HG03571 (cell line): ENCODE measurements around the gene DNTTIP2.
"Not testable (repeated sequence)": the region's sequence is repeated elsewhere in the genome, so short reads cannot be mapped to it uniquely, and the experiment has no call there.

Experiments used
- ATAC-seq: cut with Tn5 transposase; IDR thresholded peaks from one replicate; pipeline ENCODE4 v1.9.1; 2021; ENCODE audit not compliant: unreplicated experiment

Gene DNTTIP2

GRCh38 chr1:93842750-93843500 lies 36.1 kb downstream of the DNTTIP2 start:
- no peak for ATAC-seq

GRCh38 chr1:93841771-93842170 lies 37.2 kb downstream of the DNTTIP2 start:
- no peak for ATAC-seq

- no peak for ATAC-seq
These were observed 38.0 kb downstream of the DNTTIP2 start for GRCh38 chr1:93840956-93841482.

GRCh38 chr1:93839753-93840152 lies 39.3 kb downstream of the DNTTIP2 start:
- no peak for ATAC-seq

- ATAC-seq, result no peak
These were observed 39.7 kb downstream of the DNTTIP2 start for GRCh38 chr1:93839307-93839706.

- ATAC-seq, result no peak
These were observed 41.0 kb downstream of the DNTTIP2 start for GRCh38 chr1:93837961-93838360.

GRCh38 chr1:93833293-93833692 lies 45.7 kb downstream of the DNTTIP2 start:
- ATAC-seq, result not testable (repeated sequence)

- no peak for ATAC-seq
These were observed 49.9 kb downstream of the DNTTIP2 start for GRCh38 chr1:93829061-93829460.

- no peak for ATAC-seq
These were observed 50.6 kb downstream of the DNTTIP2 start for GRCh38 chr1:93828367-93828755.

- ATAC-seq, result no peak
These were observed 51.2 kb downstream of the DNTTIP2 start for GRCh38 chr1:93827633-93828366.

- no peak for ATAC-seq
These were observed 51.9 kb downstream of the DNTTIP2 start for GRCh38 chr1:93827128-93827527.

- ATAC-seq, result no peak
These were observed 54.2 kb downstream of the DNTTIP2 start for GRCh38 chr1:93824834-93825233.

- ATAC-seq, result no peak
These were observed 56.1 kb downstream of the DNTTIP2 start for GRCh38 chr1:93822730-93823425.

GRCh38 chr1:93821423-93822144 lies 57.4 kb downstream of the DNTTIP2 start:
- ATAC-seq, result no peak

GRCh38 chr1:93820554-93821422 lies 58.2 kb downstream of the DNTTIP2 start:
- no peak for ATAC-seq

GRCh38 chr1:93818570-93818959 lies 60.4 kb downstream of the DNTTIP2 start:
- ATAC-seq, result no peak

- no peak for ATAC-seq
These were observed 61.0 kb downstream of the DNTTIP2 start for GRCh38 chr1:93817819-93818569.

- no peak for ATAC-seq
These were observed 61.9 kb downstream of the DNTTIP2 start for GRCh38 chr1:93816970-93817678.
